Liver (tissue), 9 donors: Measurements from ENCODE around the gene SLC16A5. TPM values are rescaled to one million over a fixed set of nuclear protein-coding genes. Genes with fewer than 3 reads are reported as not detected.

ENCODE experiments used
- DNase-seq: peaks from one replicate; pipeline ENCODE4 v3.0.0-alpha.2; 2017; ENCODE audit warnings: low spot score
- H3K27ac ChIP-seq, 2 donors: one replicate each; pipeline ENCODE4 v1.7.0; 2013; ENCODE audit warnings: inconsistent platforms in 2 of 2, low read length in 2 of 2, control low read depth in 1 of 2, low read depth in 1 of 2, mild to moderate bottlenecking in 1 of 2
- H3K27me3 ChIP-seq, 4 donors: one replicate each; pipeline versions ENCODE4 v1.6.1 to v1.7.0; 2013; ENCODE audit warnings: low read length in 3 of 4, inconsistent platforms in 1 of 4, mild to moderate bottlenecking in 1 of 4, moderate library complexity in 1 of 4; ENCODE audit not compliant: control insufficient read depth in 4 of 4, insufficient read depth in 4 of 4
- H3K36me3 ChIP-seq, 4 donors: one replicate each; pipeline versions ENCODE4 v1.6.1 to v1.7.0; 2013; ENCODE audit warnings: low read length in 3 of 4, mild to moderate bottlenecking in 3 of 4, low read depth in 1 of 4, moderate library complexity in 1 of 4; ENCODE audit not compliant: control insufficient read depth in 4 of 4, insufficient read depth in 3 of 4
- H3K4me1 ChIP-seq, 4 donors: one replicate each; pipeline versions ENCODE4 v1.6.1 to v1.7.0; 2013; ENCODE audit warnings: low read length in 3 of 4, mild to moderate bottlenecking in 3 of 4, moderate library complexity in 1 of 4; ENCODE audit not compliant: control insufficient read depth in 4 of 4, insufficient read depth in 4 of 4
- H3K4me3 ChIP-seq, 3 donors: one replicate each; pipeline versions ENCODE4 v1.6.1 to v1.7.0; 2013; ENCODE audit warnings: low read length in 3 of 3, control low read depth in 1 of 3, low read depth in 1 of 3, mild to moderate bottlenecking in 1 of 3
- H3K9ac ChIP-seq, 2 donors: one replicate each; pipeline ENCODE4 v1.7.0; 2013; ENCODE audit warnings: low read length in 2 of 2, mild to moderate bottlenecking in 2 of 2, moderate library complexity in 2 of 2, control low read depth in 1 of 2, low read depth in 1 of 2
- H3K9me3 ChIP-seq, 4 donors: one replicate each; pipeline versions ENCODE4 v1.6.1 to v1.7.0; 2013; ENCODE audit warnings: low read length in 3 of 4; ENCODE audit not compliant: control insufficient read depth in 4 of 4
- ATF3 ChIP-seq: IDR thresholded peaks from 2 replicates; pipeline ENCODE4 v1.6.1; 2016; ENCODE audit warnings: antibody characterized with exemption
- CTCF ChIP-seq: fragments of 150-350 bp; IDR thresholded peaks from 2 replicates; pipeline ENCODE4 v1.5.1; 2017; ENCODE audit warnings: improper control_type of control experiment, low read depth, low read length; ENCODE audit not compliant: missing input control
- EGR1 ChIP-seq, 2 donors: IDR thresholded peaks; 2 replicates each; pipeline ENCODE4 v1.6.1; 2016 to 2018; ENCODE audit warnings: antibody characterized with exemption in 2 of 2, low read depth in 2 of 2
- FOXA1 ChIP-seq: IDR thresholded peaks from 2 replicates; pipeline ENCODE4 v1.6.1; 2016; ENCODE audit warnings: antibody characterized with exemption
- FOXA2 ChIP-seq: IDR thresholded peaks from 2 replicates; pipeline ENCODE4 v1.6.1; 2016; ENCODE audit warnings: antibody characterized with exemption
- JUND ChIP-seq, 2 donors: IDR thresholded peaks; 2 replicates each; pipeline ENCODE4 v1.6.1; 2016; ENCODE audit warnings: antibody characterized with exemption in 2 of 2
- MAX ChIP-seq: IDR thresholded peaks from 2 replicates; pipeline ENCODE4 v1.6.1; 2016; ENCODE audit warnings: antibody characterized with exemption
- NR2F2 ChIP-seq: IDR thresholded peaks from 2 replicates; pipeline ENCODE4 v1.6.1; 2016; ENCODE audit warnings: antibody characterized with exemption
- RAD21 ChIP-seq, 2 donors: IDR thresholded peaks; 2 replicates each; pipeline ENCODE4 v1.6.1; 2016; ENCODE audit warnings: antibody characterized with exemption in 2 of 2, mild to moderate bottlenecking in 2 of 2
- REST ChIP-seq: IDR thresholded peaks from 2 replicates; pipeline ENCODE4 v1.6.1; 2016; ENCODE audit warnings: antibody characterized with exemption, mild to moderate bottlenecking
- YY1 ChIP-seq: IDR thresholded peaks from 2 replicates; pipeline ENCODE4 v1.6.1; 2016; ENCODE audit warnings: antibody characterized with exemption, mild to moderate bottlenecking
- ZBTB33 ChIP-seq: IDR thresholded peaks from 2 replicates; pipeline ENCODE4 v1.6.1; 2016; ENCODE audit warnings: antibody characterized with exemption
- WGBS: extraction: QIAGEN DNeasy Blood & Tissue Kit; methylation state at CpG from one replicate; pipeline ENCODE4 v1.1.7; 2013; 5-methylcytosine and 5-hydroxymethylcytosine counted together
- polyA plus RNA-seq, 2 donors: library from polyadenylated mRNA; stranded (reverse) in 1 of 2; unstranded in 1 of 2; fragments of 200-250 nt in 1 of 2; fragments of >200 nt in 1 of 2; fragmentation: Nextera tagmentation in 1 of 2; extraction: Ambion mirVana in 1 of 2; gene quantifications; one replicate each; pipeline versions ENCODE4 v1.2.1 to v1.2.3, GENCODE V29; 2013 to 2015
- total RNA-seq, 2 donors: library from RNA; depleted of rRNA; stranded (reverse); fragments of >200 nt; gene quantifications; one replicate each; pipeline ENCODE4 v1.2.3, GENCODE V29; 2014
- donor health status: healthy.
- donor health status: healthy.
- donor health status: healthy.
- donor health status: healthy.
- donor health status: healthy.

The SLC16A5 gene
- total and polyA plus RNA-seq, 4 donors: 1.0 to 4.5 (median 2.6) TPM

- WGBS: 3% methylated on average over 53 of the region's 53 CpGs
- Histone ChIP-seq H3K27me3 (no peaks in the 10 kb centered on the region), H3K4me1 (peaks cover 3 to 48% (median 40%) of the 10 kb centered on the region in 4 donors)
These were observed 10.1 kb upstream of the SLC16A5 start for GRCh38 chr17:75077496-75078283.

GRCh38 chr17:75078284-75079022, 9.3 kb upstream of the SLC16A5 start:
- H3K9ac ChIP-seq: peak overlapping the region in 1 of 2 donors; percentile 45
- H3K27ac ChIP-seq: peak overlapping the region; percentile 90 to 92
- WGBS: 50% methylated on average over 17 of the region's 17 CpGs
- H3K9me3 ChIP-seq: no peaks in the 10 kb centered on the region
- peaks cover 7 to 47% (median 39%) of the 10 kb centered on the region in 4 donors for H3K4me1 ChIP-seq
- peak overlapping the region in 2 of 3 donors; percentile 36 to 59 for H3K4me3 ChIP-seq
- DNase-seq: no peak
- no peaks in the 10 kb centered on the region for H3K36me3 ChIP-seq
- no peaks in the 10 kb centered on the region for H3K27me3 ChIP-seq
- TF ChIP-seq NR2F2 (no peak), CTCF (no peak), JUND (IDR thresholded peaks at IDR 0.05) (no peak), MAX (no peak), FOXA1 (no peak), EGR1 (IDR thresholded peaks at IDR 0.05; ENCODE audit: low read depth in 2 of 2) (no peak), ATF3 (no peak), FOXA2 (no peak), ZBTB33 (no peak)

More at GRCh38 chr17:75077496-75078283, 10.1 kb upstream of the SLC16A5 start:
- Histone ChIP-seq H3K4me3 (peak overlapping the region; percentile 36 to 60 (median 59)), H3K27ac (peak overlapping the region; percentile 90 to 92), H3K36me3 (no peaks in the 10 kb centered on the region), H3K9me3 (no peaks in the 10 kb centered on the region), H3K9ac (peak overlapping the region in 1 of 2 donors; percentile 45)
- DNase-seq: peak; percentile 56
- peak in 1 of 2 donors; percentile 4 for TF ChIP-seq JUND (IDR thresholded peaks at IDR 0.05)
- TF ChIP-seq FOXA2: no peak
- TF ChIP-seq RAD21 (IDR thresholded peaks at IDR 0.05): peak in 1 of 2 donors; percentile 11
- peak; percentile 21 for TF ChIP-seq CTCF
- TF ChIP-seq YY1: peak; percentile 36
- peak; percentile 21 for TF ChIP-seq REST
